ENCODE results near the gene RAB27B.
A peak's percentile ranks its signal among the peaks of the same experiment; 100 is the strongest.
"Not testable (repeated sequence)": the region's sequence is repeated elsewhere in the genome, so short reads cannot be mapped to it uniquely, and the experiment has no call there.

Gene RAB27B, protein sequence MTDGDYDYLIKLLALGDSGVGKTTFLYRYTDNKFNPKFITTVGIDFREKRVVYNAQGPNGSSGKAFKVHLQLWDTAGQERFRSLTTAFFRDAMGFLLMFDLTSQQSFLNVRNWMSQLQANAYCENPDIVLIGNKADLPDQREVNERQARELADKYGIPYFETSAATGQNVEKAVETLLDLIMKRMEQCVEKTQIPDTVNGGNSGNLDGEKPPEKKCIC

GRCh38 chr18:54828281-54828881 lies at the start of gene RAB27B:
TSS of gene RAB27B (plus strand) at chr18:54828477. CDS start at chr18:54877586, 49,109 bp downstream.
- DNase-seq: peak; percentile 92

GRCh38 chr18:54780285-54780861 lies 47.9 kb upstream of the RAB27B start:
- DNase-seq: no peak

DNA sequence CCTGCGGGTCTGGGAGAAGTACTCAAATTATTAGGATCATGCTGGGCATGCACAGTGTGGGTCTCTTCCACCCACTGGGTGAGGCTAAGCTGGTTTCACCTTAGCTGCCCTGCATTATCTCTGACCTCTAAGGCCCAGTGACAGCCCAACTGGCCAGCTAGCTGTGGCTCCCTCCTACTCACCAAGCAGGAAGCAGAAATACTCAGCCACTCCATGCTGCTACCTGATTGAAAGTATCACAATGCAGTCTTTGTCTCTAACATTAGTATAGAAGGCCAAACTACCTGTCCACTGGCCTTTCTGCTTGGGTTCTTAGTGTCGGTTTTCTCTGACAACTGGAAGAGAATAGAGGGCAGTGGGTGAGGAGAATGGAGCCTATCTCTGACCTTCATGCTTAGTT lies 47.3 kb upstream of the RAB27B start:
- no peak for DNase-seq

- DNase-seq: no peak
Observed at GRCh38 chr18:54783139-54783538, 45.1 kb upstream of the RAB27B start.

DNA sequence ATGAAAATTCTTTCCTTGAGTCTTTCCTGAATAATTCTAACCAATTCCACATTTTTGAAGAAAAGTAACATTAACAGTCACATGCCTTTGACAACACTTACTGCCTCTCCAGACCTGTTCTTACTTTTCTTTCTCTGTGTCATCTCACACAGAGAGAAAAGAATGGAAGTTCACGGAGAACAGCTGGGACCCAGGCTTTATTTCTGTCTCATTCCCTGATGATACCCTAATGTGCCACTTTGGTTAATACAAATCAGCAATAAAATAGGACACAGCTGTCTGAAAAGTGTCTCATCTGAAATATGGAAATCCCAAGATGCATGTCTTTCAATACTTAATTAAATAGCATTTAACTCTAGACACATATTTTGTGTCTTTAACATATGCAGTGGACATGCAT lies 42.1 kb upstream of the RAB27B start:
- DNase-seq: no peak

GRCh38 chr18:54787121-54787520 lies 41.2 kb upstream of the RAB27B start:
- DNase-seq: no peak

GRCh38 chr18:54787616-54788015 lies 40.7 kb upstream of the RAB27B start:
- DNase-seq: no peak

- DNase-seq: no peak
Observed at GRCh38 chr18:54790109-54790508, 38.2 kb upstream of the RAB27B start.

GRCh38 chr18:54791657-54792056 lies 36.6 kb upstream of the RAB27B start:
- DNase-seq: no peak

DNA sequence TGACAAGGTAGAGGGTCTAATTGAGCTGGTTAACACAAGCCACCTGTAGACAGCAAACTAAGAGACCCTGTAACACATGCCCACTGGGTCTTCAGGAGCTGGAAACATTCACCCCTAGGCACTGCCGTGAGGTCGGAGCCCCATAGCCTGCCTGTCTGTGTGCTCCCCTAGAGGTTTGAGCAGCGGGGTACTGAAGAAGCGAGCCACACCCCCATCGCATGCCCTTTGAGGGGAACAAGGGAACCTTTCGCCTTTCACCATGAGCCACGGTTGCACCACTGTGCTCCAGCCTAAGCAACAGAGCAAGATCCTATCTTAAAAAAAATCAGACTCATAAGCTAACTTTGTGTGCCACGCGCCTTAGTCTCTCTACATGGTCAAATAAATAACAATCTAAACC lies 36.2 kb upstream of the RAB27B start:
- DNase-seq: no peak

- DNase-seq: no peak
Observed at GRCh38 chr18:54794823-54795222, 33.5 kb upstream of the RAB27B start.

- DNase-seq: no peak
Observed at GRCh38 chr18:54798186-54798585, 30.1 kb upstream of the RAB27B start.

GRCh38 chr18:54801374-54801773 lies 26.9 kb upstream of the RAB27B start:
- no peak for DNase-seq

DNA sequence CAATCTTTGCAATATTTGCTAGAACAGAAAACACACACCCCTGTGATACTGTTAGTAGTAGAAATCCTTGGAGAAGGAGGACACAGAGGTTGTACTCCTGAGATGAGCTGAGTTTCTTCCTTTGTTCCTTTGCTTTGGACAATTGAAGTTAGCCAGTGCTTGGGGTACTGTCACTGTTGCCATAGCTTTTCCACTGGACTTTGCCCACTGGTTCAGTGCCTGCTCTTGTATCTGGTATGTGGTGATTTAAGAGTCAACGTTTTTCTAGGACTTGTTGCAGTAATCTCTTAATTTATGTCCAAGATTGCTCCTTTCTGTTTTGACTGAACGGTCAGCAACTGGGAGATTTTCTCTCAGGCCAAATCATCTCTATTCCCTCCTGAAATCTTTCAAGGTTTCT lies 26.1 kb upstream of the RAB27B start:
- no peak for DNase-seq

DNA sequence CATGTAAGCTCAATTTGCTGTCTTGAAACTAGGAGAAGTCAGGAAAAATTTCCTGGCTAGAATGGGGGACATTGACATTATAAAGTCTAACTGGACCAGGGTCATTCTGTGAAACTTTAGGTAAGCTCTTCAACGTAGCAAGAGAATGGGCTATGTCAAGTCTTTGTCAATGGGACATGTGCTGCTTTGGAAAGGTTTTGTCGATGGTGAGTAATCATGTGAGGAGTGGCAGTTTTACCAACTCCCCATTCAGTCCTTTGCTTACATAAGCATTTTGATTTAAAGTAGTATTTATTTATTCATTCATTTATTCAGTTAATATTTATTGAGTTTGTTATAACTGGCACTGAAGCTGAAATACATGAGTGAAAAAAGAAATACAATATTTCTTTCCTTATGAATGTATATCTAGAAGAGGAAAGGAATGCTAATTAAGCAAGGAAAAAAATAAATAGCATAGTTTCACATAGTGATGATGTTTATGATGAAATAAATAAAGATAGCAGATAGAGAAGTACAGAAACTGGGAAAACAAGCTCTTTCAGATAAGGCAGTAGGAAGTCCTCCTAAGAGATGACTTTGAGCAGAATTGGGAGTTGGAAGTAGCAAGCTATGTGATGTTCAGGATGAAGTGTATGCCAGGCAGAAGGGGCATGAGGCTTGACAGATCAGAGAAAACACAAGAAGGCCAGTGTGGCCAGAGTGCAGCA lies 25.4 kb upstream of the RAB27B start:
- DNase-seq: no peak

GRCh38 chr18:54805571-54806334 lies 22.5 kb upstream of the RAB27B start:
- DNase-seq: peak; percentile 97

DNA sequence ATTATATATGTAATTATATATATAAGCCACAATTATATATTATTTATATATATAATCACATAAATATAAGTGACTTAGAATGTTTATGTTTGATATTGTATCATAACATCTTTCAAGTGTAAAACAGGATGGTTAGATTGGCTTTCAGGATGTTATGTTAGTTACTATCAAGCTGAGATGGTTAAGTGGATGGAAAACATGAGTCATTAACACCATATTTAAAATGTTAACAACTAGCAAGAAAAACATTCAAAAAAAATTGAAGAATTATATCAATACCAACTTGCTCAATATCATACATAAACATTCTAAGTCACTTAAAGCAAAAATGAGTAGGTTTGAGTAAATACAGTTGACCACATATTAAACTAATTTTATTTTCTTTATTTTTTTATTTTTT lies 21.8 kb upstream of the RAB27B start:
- peak; percentile 61 for DNase-seq

DNA sequence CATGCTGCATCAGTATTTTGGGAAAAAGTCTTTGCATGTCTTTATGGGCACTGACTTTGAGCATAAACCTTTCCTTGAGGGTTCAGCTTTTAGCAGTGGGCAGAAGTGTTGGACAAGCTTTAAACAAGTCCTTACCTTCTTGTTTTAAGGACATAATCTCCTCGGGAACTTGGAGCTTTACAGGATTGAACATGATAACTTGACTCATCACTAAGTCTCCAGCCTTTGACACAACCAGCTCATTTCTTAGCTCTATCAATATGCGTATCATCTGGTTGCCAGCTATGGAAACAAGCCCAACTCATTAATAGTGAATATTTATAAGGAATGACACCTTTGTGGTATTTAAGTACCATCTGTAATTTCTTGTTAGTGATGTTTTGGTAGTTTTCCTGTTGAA lies 21.0 kb upstream of the RAB27B start:
- no peak for DNase-seq

DNA sequence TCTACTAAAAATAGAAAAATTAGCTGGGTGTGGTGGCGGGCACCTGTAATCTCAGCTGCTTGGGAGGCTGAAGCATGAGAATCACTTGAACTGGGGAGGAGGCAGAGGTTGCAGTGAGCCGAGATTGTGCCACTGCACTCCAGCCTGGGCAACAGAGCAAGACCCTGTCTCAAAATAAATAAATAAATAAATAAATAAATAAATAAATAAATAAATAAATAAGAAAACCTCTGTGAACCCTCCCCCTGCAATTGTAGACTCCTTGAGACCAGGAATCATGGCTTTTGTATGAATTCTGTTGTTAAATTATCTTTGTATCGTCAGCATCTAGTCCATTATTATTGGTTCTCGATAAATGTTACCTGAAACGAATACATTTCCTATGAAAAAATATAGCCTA lies 17.6 kb upstream of the RAB27B start:
- not testable (repeated sequence) for DNase-seq

DNA sequence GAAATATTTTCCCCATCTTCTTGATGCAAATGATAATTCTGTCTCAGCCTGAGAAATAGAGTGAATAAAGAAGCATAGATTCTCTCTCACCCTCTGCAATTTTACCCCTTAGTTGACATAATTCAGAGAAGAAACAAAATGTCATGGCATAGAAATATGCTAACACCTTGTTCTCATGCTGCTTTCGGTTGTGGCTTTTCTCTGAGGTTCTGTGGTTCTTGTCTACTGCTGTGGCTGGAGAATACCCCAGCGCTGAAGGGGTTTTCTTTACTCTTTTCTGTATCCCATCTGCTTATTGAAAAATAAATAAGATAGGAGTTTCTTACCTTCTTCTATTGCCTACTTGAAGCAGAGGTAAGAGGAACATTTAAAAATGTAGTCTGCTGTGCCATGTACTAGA lies 15.4 kb upstream of the RAB27B start:
- peak; percentile 66 for DNase-seq

DNA sequence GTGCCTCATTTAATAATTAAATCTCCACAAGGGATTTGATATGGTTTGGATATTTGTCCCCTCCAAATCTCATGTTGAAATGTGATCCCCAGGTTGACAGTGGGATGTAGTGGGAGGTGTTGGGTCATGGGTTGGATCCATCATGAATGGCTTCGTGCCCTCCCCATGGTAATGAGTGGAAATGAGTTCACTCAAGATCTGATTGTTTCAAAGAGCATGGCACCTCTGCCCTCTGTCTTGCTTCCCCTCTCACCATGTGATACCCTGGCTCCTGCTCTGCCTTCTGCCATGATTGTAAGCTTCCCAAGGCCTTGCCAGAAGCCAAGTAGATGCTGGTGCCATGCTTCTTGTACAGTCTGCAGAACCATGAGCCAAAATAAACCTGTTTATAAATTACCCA lies 15.0 kb upstream of the RAB27B start:
- no peak for DNase-seq

DNA sequence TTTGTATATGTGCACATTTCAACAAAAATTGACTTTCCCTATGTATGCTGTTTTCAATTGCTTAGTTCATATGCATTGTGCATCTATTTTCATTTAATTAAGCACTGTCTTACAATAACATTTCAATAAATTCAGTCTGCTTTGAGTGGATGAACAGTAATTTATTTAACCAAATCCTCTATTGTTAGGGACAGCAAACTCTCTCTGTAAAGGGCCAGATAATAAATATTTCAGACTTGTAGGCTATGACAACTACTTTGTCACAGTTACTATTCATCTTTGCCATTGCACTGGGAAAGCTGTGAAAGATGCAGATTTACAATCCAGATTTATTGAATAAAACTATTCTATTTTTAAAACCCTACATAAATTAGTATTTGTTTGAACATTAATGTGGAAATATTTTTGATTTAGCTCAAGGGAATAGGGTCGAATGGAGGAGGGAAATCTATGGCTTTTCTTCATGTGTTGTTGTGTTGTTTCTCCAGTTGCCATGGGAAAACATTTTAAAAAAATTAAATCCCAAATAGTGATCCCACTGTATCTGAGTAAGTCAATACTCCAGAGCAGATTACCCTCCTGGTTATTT lies 14.2 kb upstream of the RAB27B start:
- no peak for DNase-seq

DNA sequence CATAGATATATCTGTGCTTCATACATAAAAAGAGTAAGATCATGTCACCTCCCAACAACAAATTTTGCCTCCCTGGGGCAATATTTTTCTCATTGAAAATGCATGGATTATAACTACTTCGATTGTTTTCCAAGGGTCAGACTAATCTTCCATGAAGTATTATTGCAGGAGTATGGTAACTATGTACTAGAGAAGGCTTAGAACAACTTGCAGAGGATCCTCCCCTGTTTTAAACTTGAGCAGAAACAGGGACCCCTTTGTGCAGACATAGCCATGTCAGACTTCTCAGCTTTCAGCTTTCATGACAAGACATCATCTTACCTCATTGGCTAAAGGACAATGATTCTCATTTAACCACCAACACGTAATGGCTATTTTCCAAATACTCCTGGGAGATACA lies 13.2 kb upstream of the RAB27B start:
- no peak for DNase-seq
